HG03066 (cell line): ENCODE results near the gene ARHGAP22.

Experiments used
- ATAC-seq: cut with Tn5 transposase; IDR thresholded peaks from one replicate; pipeline ENCODE4 v1.9.1; 2021; ENCODE audit warnings: low read depth; ENCODE audit not compliant: unreplicated experiment

The ARHGAP22 gene

GRCh38 chr10:48608976-48609375 lies 4.1 kb upstream of the ARHGAP22 start:
- no peak for ATAC-seq

DNA sequence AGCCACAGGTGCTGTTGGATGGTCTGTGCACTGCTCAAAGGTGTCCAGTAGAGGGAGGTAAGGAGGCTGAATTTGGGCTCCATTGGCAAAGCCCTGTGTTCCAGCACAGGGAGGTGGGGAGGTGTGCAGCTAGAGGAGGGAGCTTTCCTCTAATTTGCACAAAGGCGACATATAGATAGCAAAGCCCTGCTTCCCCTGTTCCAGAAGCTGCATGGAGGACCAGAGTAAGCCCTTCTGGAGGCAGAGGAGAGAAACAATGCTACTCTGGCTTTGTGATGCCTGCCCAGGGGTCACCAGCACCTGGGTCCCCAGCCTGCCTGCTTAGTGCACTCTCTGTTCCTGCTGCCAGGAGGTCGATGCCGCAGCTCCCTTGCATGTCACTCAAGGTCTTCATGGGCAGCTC lies 3.4 kb upstream of the ARHGAP22 start:
- ATAC-seq = peak; percentile 79

DNA sequence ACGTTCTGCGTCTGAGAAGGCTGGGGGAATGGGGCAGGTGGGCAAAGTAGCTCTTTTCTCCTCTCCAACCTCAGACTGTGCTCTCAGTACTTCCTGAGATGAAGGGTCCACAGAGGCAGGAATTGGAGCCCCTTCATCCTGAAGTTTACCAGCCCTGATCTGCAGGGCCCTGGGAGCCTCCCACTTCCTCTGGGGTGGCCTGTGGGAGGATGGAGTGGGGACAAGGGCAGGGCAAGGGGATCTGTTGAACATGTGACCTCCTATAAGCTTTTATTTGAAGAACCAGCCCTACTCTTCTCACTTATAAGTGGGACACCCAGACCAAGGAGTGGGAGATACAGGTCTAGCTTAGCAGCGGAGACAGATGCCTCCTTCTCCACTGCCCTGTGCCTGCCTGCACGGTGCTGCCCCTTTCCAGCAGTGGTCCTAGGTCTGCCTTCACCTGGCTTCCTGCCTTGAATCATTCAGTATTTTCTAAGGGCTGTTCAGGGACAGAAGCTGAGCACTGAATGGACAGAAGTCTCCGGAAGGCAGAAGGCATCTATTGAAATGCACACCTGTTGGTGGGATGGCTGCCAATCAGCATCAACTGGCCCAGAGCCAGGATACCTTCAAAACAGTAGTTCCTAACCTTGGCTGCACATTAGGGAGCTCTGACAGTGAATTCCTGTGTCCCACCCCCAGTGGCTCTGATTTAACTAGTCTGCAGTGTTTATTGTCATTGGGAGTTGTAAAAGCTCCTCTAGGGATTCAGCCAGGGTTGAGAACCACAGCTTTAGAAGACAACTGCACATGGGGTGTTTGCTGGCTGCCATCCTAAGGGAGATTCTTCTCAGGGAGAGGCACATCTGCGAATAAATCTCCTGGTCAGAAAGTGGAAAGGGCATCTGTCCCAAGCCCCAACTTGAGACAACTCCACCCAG lies 2.7 kb upstream of the ARHGAP22 start:
- no peak for ATAC-seq

DNA sequence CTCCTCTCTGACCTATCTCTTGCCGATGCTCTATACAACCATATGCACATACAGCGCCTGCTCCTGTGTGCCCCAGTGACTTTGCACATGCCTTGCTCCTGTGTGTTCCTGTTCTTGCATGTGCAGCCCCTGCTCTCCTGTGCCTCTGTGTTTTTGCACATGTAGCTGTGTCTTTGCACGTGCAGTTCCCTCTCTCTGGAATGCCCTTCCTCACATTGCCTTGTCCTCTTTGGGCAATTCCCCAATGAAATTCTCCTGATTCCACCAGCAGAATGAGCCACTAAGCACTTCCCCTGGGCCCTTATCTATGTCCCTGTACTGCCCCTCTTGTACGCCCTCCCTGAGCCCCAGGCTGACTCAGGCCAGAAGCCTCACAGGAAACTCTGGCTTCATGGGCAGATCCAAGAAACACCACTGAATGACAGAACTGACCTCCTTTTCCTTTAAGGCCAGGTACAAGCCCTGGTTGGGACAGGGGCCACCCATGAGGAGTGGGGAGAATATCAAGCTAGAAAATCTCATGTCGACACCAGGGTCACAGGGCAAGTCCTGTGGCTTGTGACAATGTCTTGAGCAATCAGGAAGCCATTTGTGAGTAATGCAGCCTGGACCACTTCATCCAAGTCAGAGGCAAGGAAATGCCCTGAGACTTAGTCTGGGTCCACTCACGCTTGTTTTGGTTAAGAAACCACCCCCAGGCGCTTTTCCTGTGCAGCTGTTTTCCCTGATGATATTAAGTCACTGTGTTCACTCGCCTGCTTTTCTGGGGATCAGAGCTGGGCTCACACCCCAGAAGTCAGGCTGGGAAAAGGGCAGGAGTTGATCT lies 1.9 kb upstream of the ARHGAP22 start:
- ATAC-seq = no peak

DNA sequence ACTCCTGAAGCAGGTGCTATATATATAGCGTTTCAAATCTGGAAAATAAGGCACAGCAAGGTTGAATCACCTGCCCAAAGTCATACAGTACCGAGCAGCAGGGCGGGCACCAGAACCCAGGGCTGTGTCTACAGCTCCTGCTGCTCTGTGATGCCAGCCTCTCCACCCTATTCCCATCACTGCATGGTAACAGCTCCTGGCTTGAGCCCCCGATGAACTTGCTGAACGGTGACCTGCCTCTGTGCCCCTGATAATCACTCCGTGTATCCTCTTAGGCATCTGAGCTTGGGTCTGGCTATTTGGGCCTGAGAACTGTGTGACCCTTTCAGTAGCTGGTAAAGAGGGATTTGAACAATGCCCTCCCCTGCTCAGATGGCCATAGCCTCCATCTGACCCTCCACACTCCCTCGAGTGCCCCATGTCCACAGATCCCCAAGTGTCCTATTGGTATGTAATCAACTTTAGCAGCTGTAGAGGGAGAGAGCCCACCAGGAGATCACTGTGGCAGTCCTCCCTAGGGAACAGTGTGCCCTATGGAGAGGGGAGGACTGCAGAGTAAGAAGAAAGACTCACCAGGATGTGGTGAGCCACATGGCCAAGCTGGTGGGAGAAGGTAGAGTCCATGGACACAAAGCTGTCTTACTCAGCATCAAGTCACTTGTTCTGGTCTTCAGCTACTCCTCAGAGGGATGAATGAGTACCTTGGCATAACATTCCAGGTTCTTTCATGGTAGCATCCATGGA lies 1.1 kb upstream of the ARHGAP22 start:
- no peak for ATAC-seq

DNA sequence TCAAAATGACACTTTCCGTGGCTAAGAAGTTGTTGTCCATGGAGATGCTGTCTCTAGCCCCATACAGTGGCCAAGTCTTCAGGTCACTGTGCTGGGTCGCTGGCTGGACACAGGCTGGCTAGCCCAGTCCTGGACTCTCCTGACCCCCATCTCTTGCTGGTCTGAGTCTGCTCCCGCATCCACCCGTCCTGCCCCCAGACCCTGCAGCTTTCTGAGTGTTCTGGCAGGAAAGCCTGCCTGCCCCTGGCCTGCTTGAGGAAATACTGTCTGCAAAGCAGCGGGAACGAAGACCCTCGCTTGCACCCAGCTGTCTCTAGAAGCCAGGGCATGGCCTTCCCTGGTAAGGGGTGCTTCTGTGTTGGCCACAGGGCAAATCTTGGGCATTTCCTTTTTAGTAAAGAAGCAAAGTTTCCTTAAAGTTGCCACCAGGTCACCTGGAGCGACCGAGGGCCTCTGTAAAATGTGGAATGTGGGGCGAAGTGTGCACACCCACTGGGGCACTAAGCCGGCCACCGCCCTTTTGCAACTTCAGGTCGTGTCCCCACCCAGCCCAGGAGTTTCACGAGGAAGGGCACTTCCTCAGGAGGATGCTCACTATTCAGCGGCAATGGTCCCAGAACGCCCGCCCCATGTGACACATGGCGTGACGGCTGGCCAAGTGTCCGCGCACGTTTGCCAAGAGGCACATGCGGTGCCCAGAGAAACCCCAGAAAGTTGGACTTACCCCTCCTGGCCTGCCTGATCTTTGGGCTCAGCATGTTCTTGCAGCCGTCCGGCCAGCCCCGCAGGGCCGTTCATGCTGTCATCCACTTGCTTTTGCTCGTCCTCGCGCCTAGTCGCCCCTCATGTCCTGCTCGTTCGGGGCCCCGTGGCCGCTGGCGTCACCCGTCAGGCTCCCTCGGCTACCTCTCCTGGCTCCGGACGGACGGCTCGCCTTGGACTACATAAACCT lies 558 bp downstream of the ARHGAP22 start:
- ATAC-seq = peak; percentile 10

DNA sequence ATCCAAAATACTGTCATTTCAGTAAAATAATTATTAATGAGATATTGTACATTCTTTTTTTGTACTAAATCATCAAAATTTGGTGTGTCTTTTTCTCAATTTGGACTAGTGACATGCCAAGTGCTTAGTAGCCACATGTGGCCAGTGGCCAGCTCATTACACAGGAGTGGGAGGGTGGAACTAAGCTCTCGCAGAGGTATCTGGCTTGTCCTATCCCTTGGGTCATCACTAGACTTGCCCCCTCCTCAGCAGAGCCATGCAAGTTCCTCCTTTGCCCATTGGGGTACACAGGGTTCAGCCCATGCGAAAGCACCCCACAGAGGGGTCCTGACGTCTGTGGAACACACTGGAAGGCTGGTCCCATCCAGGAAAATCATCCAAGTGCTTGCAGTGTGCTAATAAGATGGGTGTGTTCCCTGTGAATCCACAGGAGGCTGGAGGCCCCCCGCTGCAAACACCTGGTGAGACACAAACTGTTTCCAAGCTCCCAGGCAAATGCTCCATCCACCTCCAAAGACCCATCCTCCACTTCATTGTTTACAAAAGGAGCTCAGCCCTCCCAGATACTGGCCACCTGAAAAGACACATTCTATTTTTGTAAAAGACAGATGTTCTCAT lies 1.3 kb downstream of the ARHGAP22 start:
- no peak for ATAC-seq

DNA sequence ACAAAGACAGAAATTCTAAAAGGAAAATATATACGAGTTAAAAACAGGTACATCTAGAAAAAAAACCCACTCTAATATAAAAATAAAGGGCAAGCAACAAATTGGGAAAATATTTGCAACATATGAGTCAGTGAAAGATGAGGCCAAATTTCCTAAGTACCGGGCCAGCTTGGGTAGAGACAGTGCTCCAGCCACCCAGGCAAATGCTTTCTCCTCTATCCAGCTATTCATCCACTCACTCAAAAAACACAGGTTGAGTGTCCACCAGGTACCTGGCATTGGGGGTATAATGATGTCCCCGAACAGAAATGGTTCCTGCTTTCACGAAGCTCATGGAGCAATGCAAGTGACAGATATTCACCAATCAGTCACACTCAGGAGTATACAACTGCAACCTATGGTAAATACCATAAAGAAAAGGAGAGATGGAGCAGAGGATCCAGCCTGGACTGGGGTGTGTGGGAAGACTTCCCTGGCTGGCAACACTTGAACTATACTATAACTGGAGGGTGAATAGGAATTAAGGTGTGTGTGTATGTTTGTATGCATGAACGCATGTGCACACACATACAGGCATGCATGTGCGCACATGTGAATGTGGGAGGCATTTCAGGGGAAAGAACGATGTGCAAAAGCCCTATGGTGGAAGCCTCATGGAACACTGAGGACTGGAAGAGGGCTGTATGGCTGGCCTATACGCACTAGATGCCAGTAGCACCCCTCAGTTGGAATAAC lies 2.3 kb downstream of the ARHGAP22 start:
- no peak for ATAC-seq

- no peak for ATAC-seq
Measured at GRCh38 chr10:48601789-48602188, 3.1 kb downstream of the ARHGAP22 start.

- no peak for ATAC-seq
Measured at GRCh38 chr10:48600645-48601505, 4.0 kb downstream of the ARHGAP22 start.

DNA sequence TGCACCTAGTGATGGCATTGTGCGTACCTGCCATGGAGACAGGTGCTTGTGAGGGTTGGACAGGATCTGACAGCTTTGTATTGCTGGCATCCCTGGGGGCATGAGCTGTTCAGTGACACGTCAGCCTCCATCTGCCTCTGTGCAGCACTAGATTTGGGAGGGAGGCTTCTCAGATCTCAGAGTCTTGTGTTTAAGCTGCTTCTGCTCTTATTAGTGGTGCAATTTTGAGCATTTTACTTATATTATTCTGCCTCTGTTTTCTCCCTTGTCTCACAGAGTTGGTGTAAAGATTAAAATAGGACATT lies 5.1 kb downstream of the ARHGAP22 start:
- no peak for ATAC-seq

DNA sequence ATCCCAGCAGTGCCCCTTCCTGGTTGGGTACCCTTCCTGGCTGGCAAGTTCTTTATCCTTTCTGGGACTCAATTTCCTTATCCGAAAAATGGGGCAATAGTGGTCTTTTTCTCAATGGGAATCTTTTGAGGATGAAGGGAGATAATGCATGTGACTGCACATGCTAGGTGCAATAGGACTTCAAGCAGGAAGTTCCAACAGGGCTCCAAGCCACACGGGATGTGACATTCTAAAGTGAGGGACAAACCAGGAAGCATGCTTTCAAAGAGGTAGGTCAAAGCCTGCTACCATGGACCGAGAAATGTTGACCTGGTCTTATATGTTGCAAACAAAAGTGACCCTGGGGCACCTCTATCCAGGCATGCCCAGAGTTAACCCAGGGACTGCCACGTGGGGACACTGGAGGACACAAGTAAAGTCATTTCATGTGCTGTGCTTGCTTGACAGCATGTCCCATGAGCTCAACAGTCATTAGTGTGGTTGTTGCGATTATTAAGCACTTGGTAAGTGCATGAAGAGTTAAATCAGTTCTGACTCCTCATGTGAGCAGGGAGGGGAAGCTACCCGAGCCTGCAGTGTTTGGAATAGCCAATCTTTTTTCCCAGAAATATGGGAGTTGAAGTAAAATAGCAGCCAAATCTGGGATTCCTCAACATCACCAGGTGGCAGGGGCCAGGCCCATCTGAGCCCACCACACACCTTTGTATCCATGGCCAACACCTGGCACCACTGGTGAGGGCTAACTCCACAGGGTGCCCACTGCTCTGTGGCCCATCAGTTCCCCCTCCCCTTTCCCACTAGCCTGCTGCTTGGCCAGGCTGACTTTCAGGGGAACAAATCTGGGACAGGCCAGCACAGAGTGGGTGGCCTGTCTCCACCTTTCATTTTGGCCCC lies 5.7 kb downstream of the ARHGAP22 start:
- ATAC-seq = no peak

- ATAC-seq = no peak
Measured at GRCh38 chr10:48598243-48598935, 6.5 kb downstream of the ARHGAP22 start.

DNA sequence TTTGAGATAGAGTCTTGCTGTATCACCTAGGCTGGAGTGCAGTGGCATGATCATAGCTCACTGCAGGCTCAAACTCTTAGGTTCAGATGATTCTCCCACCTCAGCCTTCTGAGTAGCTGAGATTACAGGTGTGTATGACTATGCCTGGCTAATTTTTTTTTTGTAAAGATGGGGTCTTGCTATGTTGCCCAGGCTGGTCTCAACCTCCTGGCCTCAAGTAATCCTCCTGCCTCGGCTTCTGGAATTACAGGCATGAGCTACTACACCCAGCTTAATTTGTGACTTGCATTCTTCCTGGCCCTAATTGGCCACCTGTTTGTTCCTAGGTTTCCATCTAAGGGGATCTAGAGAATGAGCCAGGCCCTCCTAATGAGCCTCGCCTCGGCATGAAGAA lies 9.3 kb downstream of the ARHGAP22 start:
- no peak for ATAC-seq

DNA sequence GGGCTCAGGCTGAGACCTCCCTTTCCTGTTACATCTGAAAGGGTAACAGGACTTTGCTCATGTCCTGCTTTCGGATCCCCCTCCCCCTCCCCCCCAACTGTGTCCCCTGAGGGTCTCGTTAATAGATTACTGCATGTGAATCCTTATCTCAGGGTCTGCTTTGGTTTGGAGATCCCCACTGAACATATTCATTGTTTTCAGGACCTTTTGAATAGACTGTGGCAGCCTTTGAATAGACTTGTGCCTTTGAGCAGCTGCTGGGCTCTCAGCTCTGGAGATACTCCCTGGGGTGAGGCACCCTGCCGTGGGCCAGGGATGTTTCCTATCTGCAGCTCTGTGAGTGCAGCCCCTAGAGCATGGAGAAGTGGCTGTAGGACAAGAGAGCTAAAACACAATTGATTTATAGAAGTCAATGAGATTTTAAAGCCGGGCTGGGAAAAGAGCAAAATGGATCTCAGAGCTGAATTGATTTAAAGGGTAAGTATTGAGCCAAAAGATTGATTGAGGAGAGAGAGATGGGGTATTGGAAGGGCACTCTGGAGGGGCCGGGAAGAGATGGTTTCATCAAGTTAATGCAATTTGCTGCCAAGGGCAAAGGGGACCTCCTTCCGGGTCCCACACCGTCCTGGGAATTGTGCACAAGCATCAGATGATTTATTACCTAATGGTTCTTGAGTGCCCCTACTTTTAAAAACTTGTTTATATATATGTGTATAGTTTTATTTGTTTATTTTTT lies 9.9 kb downstream of the ARHGAP22 start:
- no peak for ATAC-seq

- no peak for ATAC-seq
Measured at GRCh38 chr10:48594371-48594770, 10.5 kb downstream of the ARHGAP22 start.
